Neural cell (in vitro differentiated cells): Measurements from ENCODE around the gene COL8A1. TPM values are rescaled to one million over a fixed set of nuclear protein-coding genes. Genes with fewer than 3 reads are reported as not detected.

Source experiments
- H2AFZ ChIP-seq: fragments of 200-600, 300-800 bp; sonication (generic), shearing (Covaris generic); 2 replicates; pipeline ENCODE4 v1.6.0; 2014; ENCODE audit warnings: low read depth, mild to moderate bottlenecking, antibody characterized with exemption, low read length, moderate library complexity
- H3F3A ChIP-seq: fragments of 200-600 bp; shearing (Covaris generic); 2 replicates; pipeline ENCODE4 v1.6.1; 2016; ENCODE audit warnings: mild to moderate bottlenecking, moderate library complexity, mixed read lengths, antibody characterized with exemption, low read length; ENCODE audit not compliant: insufficient read depth, poor library complexity, severe bottlenecking
- H3K27ac ChIP-seq: fragments of 200-600, 300-800 bp; sonication (generic), shearing (Covaris generic); 2 replicates; pipeline ENCODE4 v1.5.1; 2014; ENCODE audit warnings: mild to moderate bottlenecking, low read length, moderate library complexity
- H3K27me3 ChIP-seq: fragments of 300-800, 200-600 bp; sonication (generic), shearing (Covaris generic); 2 replicates; pipeline ENCODE4 v1.6.0; 2014; ENCODE audit warnings: mild to moderate bottlenecking, low read depth, low read length, moderate library complexity; ENCODE audit not compliant: insufficient read depth
- H3K36me3 ChIP-seq: fragments of 300-800, 200-600 bp; sonication (generic), shearing (Covaris generic); 2 replicates; pipeline ENCODE4 v1.5.1; 2014; ENCODE audit warnings: mild to moderate bottlenecking, antibody characterized with exemption, low read length, moderate library complexity; ENCODE audit not compliant: insufficient read depth
- H3K4me2 ChIP-seq: fragments of 300-800, 200-600 bp; sonication (generic), shearing (Covaris generic); 2 replicates; pipeline ENCODE4 v1.6.0; 2014; ENCODE audit warnings: mild to moderate bottlenecking, low read length
- H3K4me3 ChIP-seq: fragments of 300-800, 200-600 bp; sonication (generic), shearing (Covaris generic); 2 replicates; pipeline ENCODE4 v1.5.1; 2014; ENCODE audit warnings: mild to moderate bottlenecking, low read length, moderate library complexity
- H3K79me2 ChIP-seq: fragments of 200-600 bp; shearing (Covaris generic); replicated peaks from 2 replicates; pipeline ENCODE4 v1.6.0; 2014; ENCODE audit warnings: mild to moderate bottlenecking, low read length, moderate library complexity; ENCODE audit not compliant: insufficient read depth
- H3K9ac ChIP-seq: fragments of 300-800, 200-600 bp; sonication (generic), shearing (Covaris generic); 2 replicates; pipeline ENCODE4 v1.6.1; 2016; ENCODE audit warnings: mild to moderate bottlenecking, low read length, mixed read lengths
- H3K9me2 ChIP-seq: fragments of 200-600 bp; shearing (Covaris generic); 2 replicates; pipeline ENCODE4 v1.6.1; 2016; ENCODE audit warnings: mild to moderate bottlenecking, low read length, mixed read lengths; ENCODE audit not compliant: insufficient read depth
- H3K9me3 ChIP-seq: fragments of 200-600, 300-800 bp; sonication (generic), shearing (Covaris generic); 2 replicates; pipeline ENCODE4 v1.6.1; 2016; ENCODE audit warnings: mild to moderate bottlenecking, mixed run types, low read length, moderate library complexity, mixed read lengths
- H4K20me1 ChIP-seq: fragments of 200-600 bp; shearing (Covaris generic); 2 replicates; pipeline ENCODE4 v1.6.1; 2016; ENCODE audit warnings: mild to moderate bottlenecking, mixed run types; ENCODE audit not compliant: insufficient read depth
- CTCF ChIP-seq: fragments of 450-650 bp; IDR thresholded peaks from 2 replicates; pipeline ENCODE4 v1.5.1; 2014; ENCODE audit warnings: antibody characterized with exemption, mild to moderate bottlenecking, moderate library complexity; ENCODE audit not compliant: poor library complexity, severe bottlenecking
- EP300 ChIP-seq: fragments of 450-650 bp; conservative IDR thresholded peaks from 2 replicates; pipeline ENCODE4 v1.6.1; 2014; ENCODE audit warnings: antibody characterized with exemption, mild to moderate bottlenecking, moderate library complexity; ENCODE audit not compliant: poor library complexity, severe bottlenecking
- EZH2 ChIP-seq: fragments of 200-600, 300-800 bp; shearing (Covaris generic), sonication (generic); IDR thresholded peaks from 2 replicates; pipeline ENCODE4 v1.6.1; 2014; ENCODE audit warnings: antibody characterized with exemption, low read length, borderline replicate concordance, mild to moderate bottlenecking; ENCODE audit not compliant: insufficient read depth, poor library complexity, severe bottlenecking
- MXI1 ChIP-seq: fragments of 450-650 bp; conservative IDR thresholded peaks from 2 replicates; pipeline ENCODE4 v1.6.1; 2014; ENCODE audit warnings: antibody characterized with exemption, mild to moderate bottlenecking; ENCODE audit not compliant: poor library complexity, severe bottlenecking
- POLR2AphosphoS5 ChIP-seq: IDR thresholded peaks from 2 replicates; pipeline ENCODE4 v1.6.1; 2012
- RAD21 ChIP-seq: fragments of 450-650 bp; conservative IDR thresholded peaks from 2 replicates; pipeline ENCODE4 v1.6.1; 2014; ENCODE audit warnings: antibody characterized with exemption, mild to moderate bottlenecking, moderate library complexity
- REST ChIP-seq: IDR thresholded peaks from 2 replicates; pipeline ENCODE4 v1.6.1; 2012; ENCODE audit warnings: borderline replicate concordance
- SMC3 ChIP-seq: fragments of 450-650 bp; conservative IDR thresholded peaks from 2 replicates; pipeline ENCODE4 v1.6.1; 2014; ENCODE audit warnings: antibody characterized with exemption, mild to moderate bottlenecking, moderate library complexity; ENCODE audit not compliant: poor library complexity
- TAF1 ChIP-seq: IDR thresholded peaks from 2 replicates; pipeline ENCODE4 v1.6.1; 2012; ENCODE audit warnings: low read depth
- polyA plus RNA-seq: library from polyadenylated mRNA; depleted of rRNA; stranded (reverse); fragments of >200 nt; gene quantifications from 2 replicates; pipeline ENCODE4 v1.2.3, GENCODE V29; 2014

The COL8A1 gene
- polyA plus RNA-seq, 1 donor from 2014 or later = 0.04 TPM

- H2AFZ ChIP-seq = no peak overlapping the region
- H3K4me3 ChIP-seq = no peak overlapping the region
Measured at GRCh38 chr3:99794485-99794884, 156.1 kb downstream of the COL8A1 start.

DNA sequence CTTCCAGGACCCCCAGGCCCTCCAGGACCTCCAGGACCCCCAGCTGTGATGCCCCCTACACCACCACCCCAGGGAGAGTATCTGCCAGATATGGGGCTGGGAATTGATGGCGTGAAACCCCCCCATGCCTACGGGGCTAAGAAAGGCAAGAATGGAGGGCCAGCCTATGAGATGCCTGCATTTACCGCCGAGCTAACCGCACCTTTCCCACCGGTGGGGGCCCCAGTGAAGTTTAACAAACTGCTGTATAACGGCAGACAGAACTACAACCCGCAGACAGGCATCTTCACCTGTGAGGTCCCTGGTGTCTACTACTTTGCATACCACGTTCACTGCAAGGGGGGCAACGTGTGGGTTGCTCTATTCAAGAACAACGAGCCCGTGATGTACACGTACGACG lies 157.2 kb downstream of the COL8A1 start:
- Histone ChIP-seq H3K4me2 (no peak overlapping the region), H3K9me3 (no peaks in the 10 kb centered on the region), H4K20me1 (no peaks in the 10 kb centered on the region), H3K36me3 (no peaks in the 10 kb centered on the region), H3F3A (no peaks in the 10 kb centered on the region), H3K27me3 (no peaks in the 10 kb centered on the region), H3K9ac (no peak overlapping the region), H3K27ac (no peak overlapping the region), H3K9me2 (no peaks in the 10 kb centered on the region), H3K79me2 (no peaks in the 10 kb centered on the region), H2AFZ (no peak overlapping the region), H3K4me3 (no peak overlapping the region)
- TF ChIP-seq REST (no peak), RAD21 (no peak), EZH2 (no peak), SMC3 (no peak), CTCF (no peak), MXI1 (no peak)

More at GRCh38 chr3:99794485-99794884, 156.1 kb downstream of the COL8A1 start:
- H3K79me2 ChIP-seq = no peaks in the 10 kb centered on the region
- H3K9me2 ChIP-seq = no peaks in the 10 kb centered on the region
- H3K36me3 ChIP-seq = no peaks in the 10 kb centered on the region
- no peaks in the 10 kb centered on the region for H3K9me3 ChIP-seq
- H3K27me3 ChIP-seq = no peaks in the 10 kb centered on the region
- no peak overlapping the region for H3K9ac ChIP-seq
- no peaks in the 10 kb centered on the region for H3F3A ChIP-seq
- H3K4me2 ChIP-seq = no peak overlapping the region
- no peak overlapping the region for H3K27ac ChIP-seq
- no peaks in the 10 kb centered on the region for H4K20me1 ChIP-seq
- TF ChIP-seq SMC3 (no peak), RAD21 (no peak), EZH2 (no peak), MXI1 (no peak), TAF1 (no peak), CTCF (no peak), REST (no peak), EP300 (no peak), POLR2AphosphoS5 (no peak)
